HG02642 (cell line): ENCODE measurements around the gene PLCG2.
"Not testable (repeated sequence)": the region's sequence is repeated elsewhere in the genome, so short reads cannot be mapped to it uniquely, and the experiment has no call there.

Experiments
- ATAC-seq: cut with Tn5 transposase; IDR thresholded peaks from one replicate; pipeline ENCODE4 v1.9.1; 2021; ENCODE audit warnings: mild to moderate bottlenecking; ENCODE audit not compliant: unreplicated experiment, poor library complexity

The PLCG2 gene

DNA sequence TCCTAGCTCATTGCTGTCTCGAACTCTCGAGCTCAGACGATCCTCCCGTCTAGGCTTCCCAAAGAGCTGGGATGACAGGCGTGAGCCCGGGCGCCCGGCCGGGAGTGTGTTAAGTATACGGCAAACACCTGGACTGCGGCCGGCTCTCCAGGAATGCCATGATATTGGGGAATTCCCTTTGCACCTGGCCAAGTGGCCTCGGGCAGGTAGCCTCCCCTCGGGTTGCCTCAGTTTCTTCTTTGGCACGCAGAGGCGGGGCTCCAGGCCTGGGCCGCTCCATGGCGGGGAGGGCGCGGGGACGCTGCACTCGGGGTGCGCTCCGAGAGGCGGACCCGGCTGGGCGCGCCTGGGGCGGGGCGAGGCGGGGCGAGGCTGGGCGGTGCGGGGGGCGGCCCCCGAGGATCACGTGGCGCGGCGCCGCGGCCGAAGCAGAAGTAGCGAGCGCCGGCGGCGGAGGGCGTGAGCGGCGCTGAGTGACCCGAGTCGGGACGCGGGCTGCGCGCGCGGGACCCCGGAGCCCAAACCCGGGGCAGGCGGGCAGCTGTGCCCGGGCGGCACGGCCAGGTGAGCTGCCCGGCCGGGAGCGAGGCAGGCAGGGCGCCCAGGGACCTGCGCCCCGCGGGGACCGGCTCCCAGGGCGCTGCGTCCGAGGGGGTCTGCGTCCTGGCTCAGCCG is at the start of gene PLCG2:
TSS of gene PLCG2 (plus strand) at position 431 of the 675 bp plus-strand sequence. CDS start 6,699 bp downstream, outside the sequence.
- peak; percentile 90 for ATAC-seq

DNA sequence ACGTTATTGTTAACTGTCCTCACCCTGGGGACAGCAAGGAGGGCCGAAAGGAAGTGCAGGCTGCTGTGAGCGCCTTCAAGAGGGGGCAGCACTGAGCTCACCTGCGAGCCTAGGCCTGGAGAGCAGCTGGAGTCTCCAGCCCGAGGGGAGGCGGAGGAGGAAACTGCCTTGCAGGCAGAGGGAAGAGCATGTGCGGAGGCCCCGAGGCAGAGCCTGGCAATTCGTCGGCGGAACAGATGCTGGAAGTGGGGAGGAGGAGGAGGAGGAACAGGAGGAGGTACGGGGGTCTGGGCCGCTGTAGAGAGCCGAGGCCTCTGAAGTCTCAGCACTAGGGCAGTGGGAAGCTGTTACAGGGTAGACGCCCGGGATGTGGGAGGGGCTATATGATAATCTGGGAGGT is 49.6 kb upstream of the PLCG2 start:
- no peak for ATAC-seq

DNA sequence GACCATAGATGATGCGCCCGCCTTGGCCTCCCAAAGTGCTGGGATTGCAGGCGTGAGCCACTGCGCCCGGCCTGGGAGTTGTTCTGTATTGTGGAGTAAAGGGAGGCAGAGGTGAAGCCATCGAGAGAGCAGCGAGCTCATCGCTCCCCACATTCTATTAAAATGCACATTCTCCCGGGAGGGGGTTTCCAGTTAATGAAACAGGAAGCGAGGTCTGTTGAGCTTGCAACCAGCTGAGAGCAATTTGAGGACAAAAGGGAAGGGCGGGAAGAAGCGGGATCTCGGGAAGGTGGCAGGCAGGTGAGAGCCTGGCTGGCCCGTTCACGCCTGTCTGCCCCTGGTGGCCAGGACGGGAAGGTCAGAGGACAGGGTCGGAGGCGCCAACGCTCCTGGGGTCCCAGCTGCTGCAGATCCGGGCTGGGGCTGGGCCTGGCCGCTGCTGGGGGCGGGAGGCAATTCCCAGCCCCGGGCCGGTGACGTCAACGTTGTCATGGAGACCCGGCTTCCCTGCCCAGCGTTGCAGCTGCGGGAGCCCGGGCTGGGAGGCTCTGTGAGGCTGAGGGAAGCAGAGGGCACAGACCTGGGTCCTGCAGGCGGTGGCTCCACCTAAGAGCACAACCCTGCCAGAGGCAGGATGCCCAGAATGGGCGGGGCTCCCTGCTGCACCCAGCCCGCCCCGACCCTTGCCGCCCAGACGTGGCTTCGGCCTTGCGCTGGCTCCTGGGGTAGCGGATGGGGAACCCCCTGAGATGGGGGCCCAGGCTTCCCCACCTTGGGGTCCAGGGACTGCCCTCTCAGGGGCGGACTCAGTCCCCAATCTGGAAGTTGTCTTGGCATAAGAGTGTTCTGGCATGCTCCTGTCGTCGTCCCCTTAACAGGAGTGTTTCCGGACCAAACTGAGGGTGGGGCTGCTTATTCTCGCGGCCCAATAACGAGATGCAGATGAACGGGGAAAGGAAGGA is 48.7 kb upstream of the PLCG2 start:
- ATAC-seq, result peak; percentile 81

DNA sequence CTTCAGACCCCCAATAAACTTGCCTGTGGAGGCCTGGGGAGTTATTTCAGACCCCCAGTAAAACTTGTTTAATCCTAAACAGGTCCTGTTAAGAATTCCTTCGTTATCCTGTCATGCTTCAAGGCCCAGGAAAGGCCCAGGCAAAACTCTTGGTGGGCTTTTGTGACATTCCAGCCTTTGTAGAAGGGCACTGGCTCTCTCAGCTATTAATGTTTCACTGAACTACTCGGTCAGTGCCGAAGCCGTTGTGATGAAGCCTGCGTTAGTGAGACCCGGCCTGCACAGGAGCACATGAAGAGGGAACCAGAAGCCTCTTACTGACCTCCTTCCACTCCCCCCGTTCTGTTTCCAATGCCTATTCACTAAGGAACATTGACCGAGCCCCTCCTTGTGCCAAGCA is 47.4 kb upstream of the PLCG2 start:
- no peak for ATAC-seq

DNA sequence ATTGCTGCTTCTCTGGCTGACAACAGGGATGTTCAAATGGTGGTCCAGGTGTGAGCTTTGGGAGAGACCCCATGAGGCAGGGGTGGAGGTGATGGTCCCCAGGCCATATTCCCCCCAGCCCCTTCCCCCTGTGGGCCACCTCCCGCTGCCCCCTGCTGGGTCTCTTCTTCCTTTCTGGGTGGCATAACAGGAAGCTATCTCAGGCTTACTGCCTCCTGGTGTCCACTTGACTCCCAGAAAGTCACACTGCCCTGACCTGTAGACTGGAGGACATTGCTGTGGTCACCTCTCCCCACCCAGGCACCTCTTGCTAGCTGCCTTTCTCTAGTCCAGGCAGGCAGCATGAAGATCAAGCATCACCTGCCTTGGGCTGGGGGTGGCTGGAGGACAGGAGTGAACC is 46.4 kb upstream of the PLCG2 start:
- no peak for ATAC-seq

DNA sequence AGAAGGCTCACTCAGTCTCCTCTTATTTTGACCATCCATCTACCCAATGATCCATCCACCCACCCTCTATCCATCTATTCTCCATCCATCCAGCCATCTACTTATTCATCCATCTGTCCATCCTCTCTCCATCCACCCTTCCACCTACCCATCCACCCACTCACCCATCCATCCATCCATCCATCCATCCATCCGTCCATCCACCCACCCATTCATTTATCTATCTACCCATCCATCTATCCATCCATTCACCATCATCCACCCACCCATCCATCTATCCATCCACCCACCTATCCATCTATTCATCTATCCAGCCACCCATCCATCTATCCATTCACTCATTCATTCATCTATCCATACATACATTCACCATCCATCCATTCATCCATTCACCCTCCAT is 45.8 kb upstream of the PLCG2 start:
- ATAC-seq, result no peak

DNA sequence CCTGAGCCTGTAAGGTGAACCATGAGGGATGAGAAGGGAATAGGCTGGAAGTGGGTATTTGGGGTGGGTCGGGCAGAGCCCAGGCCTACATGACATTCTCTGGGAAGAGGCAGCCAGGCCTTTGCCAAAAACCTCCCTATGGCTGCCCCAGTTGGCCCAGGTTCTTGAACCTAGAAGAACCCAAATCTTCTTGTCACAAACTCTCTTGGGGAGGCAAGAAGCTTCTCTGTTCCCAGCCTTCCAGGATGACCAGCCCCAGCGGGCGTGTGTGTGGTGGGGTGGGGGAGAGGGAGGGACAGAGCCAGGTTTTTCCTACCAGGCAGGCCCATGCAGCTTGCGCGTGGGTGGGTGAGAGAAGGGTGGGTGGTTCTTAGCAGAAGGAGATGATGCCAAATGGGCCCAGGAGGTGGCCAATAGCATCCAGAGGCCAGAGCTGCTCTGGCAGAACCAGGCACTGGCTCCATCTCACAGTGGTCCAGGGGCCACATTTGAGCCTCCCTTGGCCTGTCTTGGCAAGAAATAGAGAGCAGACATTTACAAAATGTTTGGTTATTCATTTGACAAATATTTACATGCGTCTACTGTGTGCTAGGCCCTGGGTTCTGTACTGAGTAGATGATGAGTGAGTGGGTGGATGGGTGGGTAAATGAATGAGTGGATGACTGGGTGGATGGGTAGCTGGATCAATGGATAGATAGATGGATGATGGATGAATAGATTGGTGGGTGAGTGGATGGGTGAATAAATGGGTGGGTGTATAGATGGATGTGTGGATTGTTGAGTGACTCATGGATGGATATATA is 44.3 kb upstream of the PLCG2 start:
- ATAC-seq, result no peak

DNA sequence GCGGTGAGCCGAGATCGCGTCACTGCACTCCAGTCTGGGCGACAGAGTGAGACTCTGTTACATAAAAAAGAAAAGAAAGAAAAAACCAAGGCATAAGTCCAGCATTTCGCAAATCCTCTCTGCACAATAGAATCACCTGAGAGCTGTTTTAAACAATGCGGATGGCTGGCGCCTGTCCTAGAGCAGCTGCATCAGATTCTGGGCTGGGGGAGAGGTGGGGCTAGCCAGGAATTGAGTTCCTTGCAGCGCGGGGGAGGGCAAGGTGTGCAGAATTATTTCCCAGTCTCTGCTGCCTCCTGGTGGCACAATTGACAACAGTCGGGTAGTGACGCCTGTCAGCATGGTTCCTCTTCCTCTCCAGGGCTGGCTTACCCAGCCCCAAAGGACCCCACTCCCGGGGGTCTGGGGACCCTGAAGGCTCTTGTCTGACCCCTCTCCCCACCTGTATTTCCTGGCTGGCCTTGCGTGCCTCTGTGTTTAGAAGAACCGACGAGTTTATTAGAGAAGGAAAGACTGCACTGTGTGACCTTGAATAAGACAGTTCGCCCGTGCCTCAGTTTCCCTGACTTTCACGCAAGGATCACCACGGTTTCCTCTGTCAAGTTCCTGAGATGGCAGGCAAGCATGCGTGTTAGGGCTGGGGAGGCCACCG is 41.1 kb upstream of the PLCG2 start:
- ATAC-seq, result peak; percentile 66

DNA sequence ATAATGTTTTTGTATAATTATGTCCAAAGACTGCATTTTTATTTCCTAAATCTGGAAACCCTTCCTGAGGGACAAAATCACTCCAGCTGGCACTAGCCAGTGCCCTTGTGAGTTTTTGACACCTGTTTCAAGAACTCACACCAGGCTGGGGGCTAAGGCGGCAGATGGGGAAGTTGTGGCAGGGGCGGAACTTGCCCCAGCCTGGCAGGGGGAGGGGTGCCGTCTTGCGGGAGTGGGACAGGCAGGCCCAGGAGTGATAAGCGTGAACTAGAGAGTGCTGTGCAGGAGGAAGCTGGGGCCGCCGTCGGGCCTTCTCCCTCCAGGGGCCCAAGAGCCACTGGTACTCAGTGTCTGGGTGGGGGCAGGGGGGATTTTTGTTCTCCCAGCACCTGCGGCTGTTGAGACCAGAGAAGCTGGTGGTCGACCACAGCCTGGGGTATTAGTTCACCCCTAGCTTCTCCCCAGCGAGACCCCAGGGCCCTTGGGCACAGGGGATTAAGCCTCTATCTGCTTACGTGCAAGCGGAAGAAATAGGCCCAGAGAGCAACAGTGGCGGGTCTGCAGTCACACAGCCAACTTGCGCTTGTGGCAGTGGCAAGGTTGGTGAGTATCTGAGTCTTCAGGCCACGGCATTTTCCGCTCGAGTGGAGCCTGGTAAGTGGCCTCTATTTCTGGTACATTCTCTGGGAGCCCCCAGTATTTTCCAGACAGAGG is 40.2 kb upstream of the PLCG2 start:
- peak; percentile 34 for ATAC-seq

DNA sequence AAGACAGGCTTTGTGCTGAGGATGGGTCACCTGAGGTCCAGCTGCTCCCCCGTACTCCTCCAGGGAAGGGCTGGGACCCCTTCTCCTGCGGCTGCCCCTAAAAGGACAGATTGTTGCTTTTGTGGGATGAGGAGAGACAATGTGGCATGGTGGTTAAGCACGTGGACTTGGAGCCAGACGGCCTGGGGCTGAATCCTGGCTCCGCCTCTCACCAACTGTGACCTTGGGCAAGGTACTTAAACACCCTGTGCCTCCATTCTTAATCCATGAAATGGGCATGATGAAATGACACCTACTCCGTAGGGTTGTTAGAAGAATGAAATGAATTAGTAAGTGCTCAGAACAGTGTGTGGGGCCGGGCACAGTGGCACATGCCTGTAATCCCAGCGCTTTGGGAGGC is 39.6 kb upstream of the PLCG2 start:
- no peak for ATAC-seq

DNA sequence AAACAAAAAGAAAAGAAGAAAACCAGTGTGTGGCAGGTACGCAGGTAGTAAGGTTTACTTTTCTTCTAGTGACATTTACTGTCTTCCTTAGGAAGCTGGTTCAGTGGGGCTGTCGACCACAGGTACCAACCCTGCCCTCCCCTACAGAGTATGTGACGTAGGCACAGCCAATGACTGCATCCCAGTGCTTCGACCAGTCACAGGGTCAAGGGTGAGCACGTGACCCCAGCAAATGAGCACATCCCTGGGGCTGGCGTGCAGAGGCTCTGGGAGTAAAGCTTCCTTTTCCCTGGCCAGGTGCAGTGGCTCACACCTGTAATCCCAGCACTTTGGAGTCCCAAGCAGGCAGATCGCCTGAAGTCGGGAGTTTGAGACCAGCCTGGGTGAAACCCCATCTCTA is 38.9 kb upstream of the PLCG2 start:
- ATAC-seq, result peak; percentile 57

DNA sequence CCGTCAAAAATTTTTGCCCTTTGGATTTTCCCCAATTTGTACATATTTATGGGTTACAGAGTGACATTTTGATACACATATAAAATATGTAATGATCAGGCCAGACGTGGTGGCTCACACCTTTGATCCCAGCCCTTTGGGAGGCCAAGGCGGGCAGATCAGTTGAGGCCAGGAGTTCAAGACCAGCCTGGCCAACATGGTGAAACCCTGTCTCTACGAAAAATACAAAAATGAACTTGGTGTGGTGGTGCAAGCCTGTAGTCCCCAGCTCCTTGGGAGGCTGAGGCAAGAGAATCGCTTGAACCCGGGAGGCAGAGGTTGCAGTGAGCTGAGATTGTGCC is 37.7 kb upstream of the PLCG2 start:
- not testable (repeated sequence) for ATAC-seq

DNA sequence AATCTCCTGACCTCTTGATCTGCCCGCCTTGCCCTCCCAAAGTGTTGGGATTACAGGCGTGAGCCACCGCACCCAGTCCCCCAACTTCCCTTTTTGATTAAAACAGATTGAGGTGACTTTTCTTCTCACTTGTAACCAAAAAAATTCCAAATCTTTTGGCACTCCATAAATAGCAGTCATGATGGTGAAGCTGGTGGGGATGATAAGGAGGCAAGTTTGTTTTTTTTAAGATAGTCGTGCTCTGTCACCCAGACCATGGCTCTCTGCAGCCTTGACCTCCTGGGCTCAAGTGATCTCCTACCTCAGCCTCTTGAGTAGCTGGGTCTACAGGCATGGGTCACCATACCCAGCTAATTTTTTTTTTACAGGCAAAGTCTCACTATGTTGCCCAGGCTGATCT is 34.7 kb upstream of the PLCG2 start:
- no peak for ATAC-seq

DNA sequence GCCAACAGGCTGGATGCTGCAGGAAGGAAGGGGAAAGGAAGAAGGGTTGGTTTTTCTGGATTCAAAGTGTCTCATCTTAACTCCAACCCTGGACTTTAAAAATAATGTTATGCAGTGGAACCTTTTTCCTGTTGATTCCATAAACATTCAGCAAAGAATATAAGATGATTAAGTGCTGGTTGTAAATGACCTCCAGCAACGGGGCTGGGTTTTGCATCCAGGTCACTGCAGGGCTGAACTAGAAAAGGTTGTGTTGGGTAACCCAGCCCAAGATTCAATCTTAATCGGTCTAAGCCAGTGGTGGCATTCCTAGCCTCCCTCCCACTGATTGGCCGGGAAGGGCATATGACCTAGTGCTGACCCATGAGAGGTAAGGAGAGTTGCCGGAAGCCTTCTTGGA is 34.2 kb upstream of the PLCG2 start:
- ATAC-seq, result no peak

DNA sequence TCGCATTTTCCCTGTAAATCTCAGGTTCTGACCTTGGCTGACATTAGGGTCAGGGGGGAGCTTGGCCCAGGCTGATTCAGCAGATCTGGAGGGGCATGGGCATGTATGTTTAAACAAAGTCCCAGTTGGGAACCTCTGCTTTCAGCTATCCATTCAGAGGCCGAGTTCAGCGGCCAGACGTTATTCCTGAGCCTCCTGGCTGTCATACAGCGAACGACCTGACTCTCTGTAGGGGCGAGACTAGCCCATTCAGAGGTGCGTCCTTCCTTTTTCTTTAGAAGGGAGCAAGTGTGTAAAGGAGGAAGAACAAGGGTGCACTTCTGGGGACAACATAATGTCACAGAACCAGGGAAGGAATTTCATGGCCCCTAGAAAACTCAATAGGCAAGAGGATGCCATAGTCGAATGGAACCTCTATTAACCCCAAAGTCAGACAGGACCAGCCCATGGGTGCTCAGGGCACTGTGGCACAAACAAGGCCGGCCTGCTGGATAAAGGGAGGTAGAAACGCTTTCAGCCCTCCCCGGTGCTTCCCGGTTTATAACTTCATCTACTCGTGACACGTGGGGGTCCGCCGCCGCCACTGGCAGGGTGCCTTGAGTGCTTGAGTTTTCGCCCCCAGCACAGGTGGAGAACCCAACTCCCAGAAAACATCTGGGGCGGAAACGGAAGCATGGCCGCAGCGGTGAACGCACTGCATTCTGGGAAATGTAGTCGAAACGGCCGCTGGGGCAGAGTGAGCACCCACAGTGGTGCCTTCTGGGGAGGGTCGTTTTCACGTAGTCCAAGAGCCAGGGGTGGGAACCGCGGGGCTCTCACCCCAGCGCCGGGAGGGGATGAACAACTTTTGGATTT is 33.2 kb upstream of the PLCG2 start:
- peak; percentile 65 for ATAC-seq

DNA sequence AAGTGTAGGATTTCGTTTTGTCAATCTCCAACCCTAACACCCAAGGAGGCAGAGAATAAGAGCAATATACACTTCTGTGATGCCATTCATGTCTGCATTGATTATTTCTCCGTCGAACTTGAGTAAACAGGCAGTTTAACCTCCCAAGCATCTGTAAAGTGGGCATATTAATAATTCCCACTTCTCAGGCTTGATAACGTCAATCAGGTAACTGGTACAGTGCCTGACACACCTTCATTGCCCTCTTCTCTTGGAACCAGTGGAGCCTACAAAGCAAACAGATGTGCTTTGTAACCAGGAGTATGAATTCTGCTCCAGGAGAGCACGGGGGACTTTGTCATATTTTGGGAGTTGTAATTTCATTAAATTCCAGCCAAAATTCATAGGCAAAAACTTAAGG is 32.5 kb upstream of the PLCG2 start:
- ATAC-seq, result no peak

DNA sequence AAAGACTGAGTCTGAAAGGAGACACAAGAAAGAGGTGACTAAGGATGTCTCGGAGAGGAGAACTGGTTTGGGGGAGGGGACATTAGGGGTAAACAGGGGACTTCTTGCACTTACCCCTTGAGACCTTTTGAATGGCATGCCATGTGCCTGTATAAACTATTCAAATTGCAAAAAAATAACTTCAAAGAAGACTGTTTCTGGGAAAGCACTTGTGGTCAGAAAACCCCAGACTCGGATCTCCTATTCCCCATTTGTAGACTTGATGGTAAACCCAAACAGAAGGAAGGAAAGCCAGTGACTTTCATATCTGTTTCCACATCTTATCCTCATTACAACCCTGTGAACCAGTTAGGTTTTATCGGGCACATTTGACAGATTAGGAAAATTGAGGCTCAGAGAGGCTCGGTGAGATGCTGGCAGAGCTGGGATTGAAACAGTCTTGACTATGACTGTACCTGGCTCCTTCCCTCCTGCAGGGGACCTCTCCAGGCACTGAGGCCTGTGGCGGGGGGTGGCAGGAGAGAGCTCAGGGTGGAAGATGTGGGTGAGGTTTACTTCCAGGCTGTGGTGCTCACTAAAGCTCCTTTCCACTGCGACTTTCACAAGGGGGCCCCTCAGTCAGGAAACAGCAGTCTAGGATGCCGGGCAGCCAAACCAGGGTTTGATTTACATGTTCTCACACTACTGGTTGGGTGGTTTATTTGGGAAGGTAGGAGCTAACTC is 30.5 kb upstream of the PLCG2 start:
- no peak for ATAC-seq

DNA sequence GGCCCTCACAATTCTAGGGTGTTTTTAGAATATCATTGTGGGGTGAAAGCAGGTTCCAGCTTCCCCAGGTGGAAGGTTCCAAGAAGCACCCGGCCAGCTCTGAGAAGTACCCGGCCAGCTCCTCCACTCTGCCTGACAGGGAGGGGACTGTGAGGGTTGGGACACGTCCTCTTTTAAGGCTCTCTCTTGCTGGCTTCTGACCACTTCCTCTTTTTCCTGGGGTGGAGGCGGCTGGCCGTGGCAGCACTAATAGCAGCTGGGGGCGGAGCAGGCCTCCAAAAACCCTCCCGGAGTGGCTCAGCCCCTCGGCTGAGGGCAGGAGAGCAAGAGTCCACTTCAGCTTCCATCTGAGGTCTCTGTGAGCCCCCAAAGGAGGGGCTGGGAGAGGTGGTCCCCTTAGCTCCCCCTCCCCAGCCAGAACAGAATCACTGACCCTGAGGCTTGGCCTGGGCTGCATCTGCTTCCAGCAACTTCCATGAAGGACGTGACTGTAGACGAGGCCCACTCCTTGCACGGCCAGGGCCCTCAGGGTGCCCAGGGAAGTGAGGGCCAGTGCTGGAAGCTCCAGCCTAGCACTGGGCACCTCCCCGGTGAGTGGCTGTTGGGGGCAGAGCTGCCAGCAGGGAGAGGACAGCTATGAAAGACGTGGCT is 26.7 kb upstream of the PLCG2 start:
- peak; percentile 91 for ATAC-seq
